ENCODE measurements around the gene FARSB. TPM values are rescaled to one million over a fixed set of nuclear protein-coding genes. Genes with fewer than 3 reads are reported as not detected.

The FARSB gene
- total and polyA plus RNA-seq, 2 experiments from 2014 or later = 12.9 to 15.0 TPM

DNA sequence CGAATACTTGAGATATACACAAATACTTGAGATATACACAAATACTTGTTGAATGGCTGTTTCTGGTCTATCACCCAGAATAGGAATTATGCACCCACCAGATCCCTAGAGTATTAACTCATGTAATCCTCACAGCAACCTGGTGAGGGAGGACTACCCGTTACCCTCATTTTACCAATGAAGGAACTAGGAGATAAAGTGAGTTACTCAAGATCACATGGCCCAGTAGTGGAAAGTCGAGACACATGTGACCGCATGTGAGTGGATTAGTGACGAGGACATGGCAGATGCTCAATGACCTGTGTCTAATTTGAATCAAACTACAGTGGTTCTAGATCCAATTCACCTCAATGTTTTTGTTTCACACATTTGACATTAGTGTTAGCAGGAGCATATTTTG is 18.0 kb upstream of the FARSB start:
- H3K27me3 ChIP-seq = peaks cover 40% of the 10 kb centered on the region
- H4K20me1 ChIP-seq (ENCODE audit: insufficient read depth, poor library complexity, severe bottlenecking) = no peaks in the 10 kb centered on the region
- no peak overlapping the region for H2AFZ ChIP-seq
- H3K27ac ChIP-seq = no peak overlapping the region
- no peak overlapping the region for H3K4me3 ChIP-seq
- no peak overlapping the region for H3K4me2 ChIP-seq
- WGBS (ENCODE audit: low lambda C conversion rate, missing lambda C conversion rate) = 85% methylated on average over 5 of the region's 5 CpGs
- no peaks in the 10 kb centered on the region for H3K79me2 ChIP-seq
- no peaks in the 10 kb centered on the region for H3K9me2 ChIP-seq (replicated peaks; ENCODE audit: insufficient read depth)
- H3K9me3 ChIP-seq (ENCODE audit: low read depth) = no peaks in the 10 kb centered on the region
- H3K4me1 ChIP-seq (ENCODE audit: insufficient read depth) = peaks cover 9% of the 10 kb centered on the region
- H3K36me3 ChIP-seq (replicated peaks; ENCODE audit: insufficient read depth, low read depth) = no peaks in the 10 kb centered on the region
- DNase-seq (ENCODE audit: low spot score) = no peak
- TF ChIP-seq EZH2phosphoT487 (IDR thresholded peaks at IDR 0.05; ENCODE audit: low read depth, severe bottlenecking, unreplicated experiment) = no peak
- TF ChIP-seq, protein P1, sequence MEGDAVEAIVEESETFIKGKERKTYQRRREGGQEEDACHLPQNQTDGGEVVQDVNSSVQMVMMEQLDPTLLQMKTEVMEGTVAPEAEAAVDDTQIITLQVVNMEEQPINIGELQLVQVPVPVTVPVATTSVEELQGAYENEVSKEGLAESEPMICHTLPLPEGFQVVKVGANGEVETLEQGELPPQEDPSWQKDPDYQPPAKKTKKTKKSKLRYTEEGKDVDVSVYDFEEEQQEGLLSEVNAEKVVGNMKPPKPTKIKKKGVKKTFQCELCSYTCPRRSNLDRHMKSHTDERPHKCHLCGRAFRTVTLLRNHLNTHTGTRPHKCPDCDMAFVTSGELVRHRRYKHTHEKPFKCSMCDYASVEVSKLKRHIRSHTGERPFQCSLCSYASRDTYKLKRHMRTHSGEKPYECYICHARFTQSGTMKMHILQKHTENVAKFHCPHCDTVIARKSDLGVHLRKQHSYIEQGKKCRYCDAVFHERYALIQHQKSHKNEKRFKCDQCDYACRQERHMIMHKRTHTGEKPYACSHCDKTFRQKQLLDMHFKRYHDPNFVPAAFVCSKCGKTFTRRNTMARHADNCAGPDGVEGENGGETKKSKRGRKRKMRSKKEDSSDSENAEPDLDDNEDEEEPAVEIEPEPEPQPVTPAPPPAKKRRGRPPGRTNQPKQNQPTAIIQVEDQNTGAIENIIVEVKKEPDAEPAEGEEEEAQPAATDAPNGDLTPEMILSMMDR (IDR thresholded peaks at IDR 0.05; ENCODE audit: poor library complexity) = no peak
- no peak for TF ChIP-seq EZH2 (IDR thresholded peaks at IDR 0.05; ENCODE audit: borderline replicate concordance)

DNA sequence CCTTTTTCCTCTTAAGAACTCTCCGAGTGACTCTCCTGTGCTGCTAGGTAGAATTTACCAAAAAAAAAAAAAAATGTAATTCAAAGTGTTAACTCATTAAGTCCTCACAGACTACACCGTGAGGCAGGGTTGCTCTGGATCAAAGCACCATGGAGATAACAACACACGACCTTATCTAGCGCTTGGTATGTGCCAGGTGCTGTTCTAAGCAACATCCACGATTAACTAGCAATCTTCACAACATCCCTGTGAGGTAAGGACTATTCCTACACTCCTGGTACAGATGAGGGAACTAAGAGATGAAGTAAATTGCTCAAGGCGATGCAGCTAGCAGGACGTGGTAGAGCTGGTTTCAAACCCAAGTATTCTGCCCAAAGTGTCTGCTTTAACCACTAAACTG is 17.4 kb upstream of the FARSB start:
- Histone ChIP-seq H3K4me2 (no peak overlapping the region), H4K20me1 (ENCODE audit: insufficient read depth, poor library complexity, severe bottlenecking) (no peaks in the 10 kb centered on the region), H3K9me2 (replicated peaks; ENCODE audit: insufficient read depth) (no peaks in the 10 kb centered on the region), H3K4me1 (ENCODE audit: insufficient read depth) (peaks cover 9% of the 10 kb centered on the region), H3K36me3 (replicated peaks; ENCODE audit: insufficient read depth, low read depth) (no peaks in the 10 kb centered on the region), H3K79me2 (no peaks in the 10 kb centered on the region), H3K9me3 (ENCODE audit: low read depth) (no peaks in the 10 kb centered on the region), H3K27me3 (peaks cover 40% of the 10 kb centered on the region), H3K27ac (no peak overlapping the region), H2AFZ (no peak overlapping the region), H3K4me3 (no peak overlapping the region)
- DNase-seq (ENCODE audit: low spot score) = no peak
- TF ChIP-seq EZH2phosphoT487 (IDR thresholded peaks at IDR 0.05; ENCODE audit: low read depth, severe bottlenecking, unreplicated experiment) (no peak), EZH2 (IDR thresholded peaks at IDR 0.05; ENCODE audit: borderline replicate concordance) (no peak)
- TF ChIP-seq, protein P1 (IDR thresholded peaks at IDR 0.05; ENCODE audit: poor library complexity) = no peak
- WGBS (ENCODE audit: low lambda C conversion rate, missing lambda C conversion rate) = 64% methylated on average over 7 of the region's 7 CpGs

- Histone ChIP-seq H3K27me3 (peaks cover 30% of the 10 kb centered on the region), H3K27ac (no peak overlapping the region), H2AFZ (no peak overlapping the region), H3K79me2 (no peaks in the 10 kb centered on the region), H4K20me1 (ENCODE audit: insufficient read depth, poor library complexity, severe bottlenecking) (no peaks in the 10 kb centered on the region), H3K36me3 (replicated peaks; ENCODE audit: insufficient read depth, low read depth) (no peaks in the 10 kb centered on the region), H3K4me1 (ENCODE audit: insufficient read depth) (peaks cover 9% of the 10 kb centered on the region), H3K9me3 (ENCODE audit: low read depth) (no peaks in the 10 kb centered on the region), H3K4me3 (no peak overlapping the region), H3K9me2 (replicated peaks; ENCODE audit: insufficient read depth) (no peaks in the 10 kb centered on the region), H3K4me2 (peak overlapping the region; percentile 99)
- 18% methylated on average over 10 of the region's 10 CpGs for WGBS (ENCODE audit: low lambda C conversion rate, missing lambda C conversion rate)
- DNase-seq (ENCODE audit: low spot score) = no peak
- no peak for TF ChIP-seq EZH2 (IDR thresholded peaks at IDR 0.05; ENCODE audit: borderline replicate concordance)
- TF ChIP-seq EZH2phosphoT487 (IDR thresholded peaks at IDR 0.05; ENCODE audit: low read depth, severe bottlenecking, unreplicated experiment) = no peak
- TF ChIP-seq, protein P1 (IDR thresholded peaks at IDR 0.05; ENCODE audit: poor library complexity) = no peak
Observed at GRCh38 chr2:222672068-222672401, 16.1 kb upstream of the FARSB start.
